NCI-H446 (cell line): Measurements from ENCODE around the gene TSPY8.
"Not testable (repeated sequence)": the region's sequence is repeated elsewhere in the genome, so short reads cannot be mapped to it uniquely, and the experiment has no call there.

ENCODE experiments used
- DNase-seq, 2 experiments: peaks; one replicate each; lab custom pipeline; 2025; lab: John Stamatoyannopoulos, UW

Gene TSPY8, protein sequence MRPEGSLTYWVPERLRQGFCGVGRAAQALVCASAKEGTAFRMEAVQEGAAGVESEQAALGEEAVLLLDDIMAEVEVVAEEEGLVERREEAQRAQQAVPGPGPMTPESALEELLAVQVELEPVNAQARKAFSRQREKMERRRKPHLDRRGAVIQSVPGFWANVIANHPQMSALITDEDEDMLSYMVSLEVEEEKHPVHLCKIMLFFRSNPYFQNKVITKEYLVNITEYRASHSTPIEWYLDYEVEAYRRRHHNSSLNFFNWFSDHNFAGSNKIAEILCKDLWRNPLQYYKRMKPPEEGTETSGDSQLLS

DNA sequence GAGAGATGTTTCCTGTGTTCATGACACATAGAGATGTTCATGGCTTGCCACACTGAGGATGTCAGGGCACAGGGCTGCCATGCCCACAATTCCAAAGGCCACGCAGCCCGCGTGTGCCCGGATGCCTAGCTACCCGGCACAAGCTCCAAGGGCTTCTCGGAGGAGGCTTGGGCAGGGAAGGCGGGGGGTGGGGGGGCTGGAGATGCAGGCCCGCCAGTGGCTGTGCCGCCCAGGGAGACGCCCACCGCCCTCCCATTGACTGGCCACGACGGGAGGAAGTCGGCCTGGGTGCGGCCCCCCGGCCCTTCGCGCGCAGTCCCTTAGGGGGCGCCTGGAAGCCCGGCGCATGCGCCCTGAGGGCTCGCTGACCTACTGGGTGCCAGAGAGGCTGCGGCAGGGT, at the start of gene TSPY8:
TSPY8 (plus strand) TSS at position 301 of the 400 bp plus-strand sequence; CDS start at position 347, 46 bp downstream.
- DNase-seq = not testable (repeated sequence)

- DNase-seq = no peak
These were observed 36.6 kb upstream of the TSPY8 start for GRCh38 chrY:9320996-9321395.

DNA sequence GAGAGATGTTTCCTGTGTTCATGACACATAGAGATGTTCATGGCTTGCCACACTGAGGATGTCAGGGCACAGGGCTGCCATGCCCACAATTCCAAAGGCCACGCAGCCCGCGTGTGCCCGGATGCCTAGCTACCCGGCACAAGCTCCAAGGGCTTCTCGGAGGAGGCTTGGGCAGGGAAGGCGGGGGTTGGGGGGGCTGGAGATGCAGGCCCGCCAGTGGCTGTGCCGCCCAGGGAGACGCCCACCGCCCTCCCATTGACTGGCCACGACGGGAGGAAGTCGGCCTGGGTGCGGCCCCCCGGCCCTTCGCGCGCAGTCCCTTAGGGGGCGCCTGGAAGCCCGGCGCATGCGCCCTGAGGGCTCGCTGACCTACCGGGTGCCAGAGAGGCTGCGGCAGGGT, 20.4 kb upstream of the TSPY8 start, which contains the start of gene TSPY4:
TSPY4 (plus strand) TSS at position 301 of the 400 bp plus-strand sequence; CDS start at position 347, 46 bp downstream.
- DNase-seq = not testable (repeated sequence)

DNA sequence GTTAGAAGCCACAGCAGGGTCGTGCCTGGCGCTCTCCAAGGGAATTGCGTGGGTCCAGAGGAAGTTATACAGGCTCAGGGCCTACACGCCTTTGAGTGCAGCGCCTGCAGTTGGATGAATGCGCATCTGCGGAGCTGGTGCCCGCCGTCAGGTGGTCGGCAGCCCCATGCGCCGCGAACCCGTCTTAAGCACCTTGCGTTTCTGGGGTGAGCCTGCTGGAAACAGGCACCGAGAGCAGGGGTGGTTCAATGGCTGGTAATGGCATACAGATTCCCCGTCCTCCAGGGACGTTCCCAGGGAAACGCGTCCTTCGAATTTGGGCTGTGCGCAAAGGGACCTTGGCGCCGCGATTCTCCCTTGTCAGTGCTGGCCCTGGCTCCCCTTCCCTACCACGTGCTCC, 38.9 kb downstream of the TSPY8 start:
- not testable (repeated sequence) for DNase-seq

GRCh38 chrY:9398121-9398520, 40.5 kb downstream of the TSPY8 start, which contains the start of gene TSPY3:
TSPY3 (plus strand) TSS chrY:9398421; CDS start chrY:9398467, 46 bp downstream.
- not testable (repeated sequence) for DNase-seq
